Liver (tissue), 9 donors: ENCODE measurements around the gene HGS. TPM values are rescaled to one million over a fixed set of nuclear protein-coding genes. Genes with fewer than 3 reads are reported as not detected.

Source experiments
- DNase-seq: peaks from one replicate; pipeline ENCODE4 v3.0.0-alpha.2; 2017; ENCODE audit warnings: low spot score
- H3K27ac ChIP-seq, 2 donors: one replicate each; pipeline ENCODE4 v1.7.0; 2013; ENCODE audit warnings: inconsistent platforms in 2 of 2, low read length in 2 of 2, control low read depth in 1 of 2, low read depth in 1 of 2, mild to moderate bottlenecking in 1 of 2
- H3K27me3 ChIP-seq, 4 donors: one replicate each; pipeline versions ENCODE4 v1.6.1 to v1.7.0; 2013; ENCODE audit warnings: low read length in 3 of 4, inconsistent platforms in 1 of 4, mild to moderate bottlenecking in 1 of 4, moderate library complexity in 1 of 4; ENCODE audit not compliant: control insufficient read depth in 4 of 4, insufficient read depth in 4 of 4
- H3K36me3 ChIP-seq, 4 donors: one replicate each; pipeline versions ENCODE4 v1.6.1 to v1.7.0; 2013; ENCODE audit warnings: low read length in 3 of 4, mild to moderate bottlenecking in 3 of 4, low read depth in 1 of 4, moderate library complexity in 1 of 4; ENCODE audit not compliant: control insufficient read depth in 4 of 4, insufficient read depth in 3 of 4
- H3K4me1 ChIP-seq, 4 donors: one replicate each; pipeline versions ENCODE4 v1.6.1 to v1.7.0; 2013; ENCODE audit warnings: low read length in 3 of 4, mild to moderate bottlenecking in 3 of 4, moderate library complexity in 1 of 4; ENCODE audit not compliant: control insufficient read depth in 4 of 4, insufficient read depth in 4 of 4
- H3K4me3 ChIP-seq, 3 donors: one replicate each; pipeline versions ENCODE4 v1.6.1 to v1.7.0; 2013; ENCODE audit warnings: low read length in 3 of 3, control low read depth in 1 of 3, low read depth in 1 of 3, mild to moderate bottlenecking in 1 of 3
- H3K9ac ChIP-seq, 2 donors: one replicate each; pipeline ENCODE4 v1.7.0; 2013; ENCODE audit warnings: low read length in 2 of 2, mild to moderate bottlenecking in 2 of 2, moderate library complexity in 2 of 2, control low read depth in 1 of 2, low read depth in 1 of 2
- H3K9me3 ChIP-seq, 4 donors: one replicate each; pipeline versions ENCODE4 v1.6.1 to v1.7.0; 2013; ENCODE audit warnings: low read length in 3 of 4; ENCODE audit not compliant: control insufficient read depth in 4 of 4
- ATF3 ChIP-seq: IDR thresholded peaks from 2 replicates; pipeline ENCODE4 v1.6.1; 2016; ENCODE audit warnings: antibody characterized with exemption
- EGR1 ChIP-seq, 2 donors: IDR thresholded peaks; 2 replicates each; pipeline ENCODE4 v1.6.1; 2016 to 2018; ENCODE audit warnings: antibody characterized with exemption in 2 of 2, low read depth in 2 of 2
- FOXA1 ChIP-seq: IDR thresholded peaks from 2 replicates; pipeline ENCODE4 v1.6.1; 2016; ENCODE audit warnings: antibody characterized with exemption
- FOXA2 ChIP-seq: IDR thresholded peaks from 2 replicates; pipeline ENCODE4 v1.6.1; 2016; ENCODE audit warnings: antibody characterized with exemption
- GABPA ChIP-seq, 2 donors: IDR thresholded peaks in 1 of 2; conservative IDR thresholded peaks in 1 of 2; 2 replicates each; pipeline ENCODE4 v1.6.1; 2016; ENCODE audit warnings: antibody characterized with exemption in 2 of 2, mild to moderate bottlenecking in 1 of 2, moderate library complexity in 1 of 2
- HNF4A ChIP-seq, 2 donors: conservative IDR thresholded peaks; 2 replicates each; pipeline ENCODE4 v1.6.1; 2016; ENCODE audit warnings: antibody characterized with exemption in 2 of 2, mild to moderate bottlenecking in 2 of 2
- HNF4G ChIP-seq: IDR thresholded peaks from 2 replicates; pipeline ENCODE4 v1.6.1; 2016; ENCODE audit warnings: antibody characterized with exemption
- JUND ChIP-seq, 2 donors: IDR thresholded peaks; 2 replicates each; pipeline ENCODE4 v1.6.1; 2016; ENCODE audit warnings: antibody characterized with exemption in 2 of 2
- NR2F2 ChIP-seq: IDR thresholded peaks from 2 replicates; pipeline ENCODE4 v1.6.1; 2016; ENCODE audit warnings: antibody characterized with exemption
- RAD21 ChIP-seq, 2 donors: IDR thresholded peaks; 2 replicates each; pipeline ENCODE4 v1.6.1; 2016; ENCODE audit warnings: antibody characterized with exemption in 2 of 2, mild to moderate bottlenecking in 2 of 2
- RXRA ChIP-seq, 2 donors: IDR thresholded peaks; 2 replicates each; pipeline ENCODE4 v1.6.1; 2017 to 2018; ENCODE audit warnings: antibody characterized with exemption in 2 of 2, mild to moderate bottlenecking in 1 of 2
- SP1 ChIP-seq: IDR thresholded peaks from 2 replicates; pipeline ENCODE4 v1.6.1; 2018; ENCODE audit warnings: antibody characterized with exemption, mild to moderate bottlenecking
- YY1 ChIP-seq: IDR thresholded peaks from 2 replicates; pipeline ENCODE4 v1.6.1; 2016; ENCODE audit warnings: antibody characterized with exemption, mild to moderate bottlenecking
- WGBS: extraction: QIAGEN DNeasy Blood & Tissue Kit; methylation state at CpG from one replicate; pipeline ENCODE4 v1.1.7; 2013; 5-methylcytosine and 5-hydroxymethylcytosine counted together
- polyA plus RNA-seq, 2 donors: library from polyadenylated mRNA; stranded (reverse) in 1 of 2; unstranded in 1 of 2; fragments of 200-250 nt in 1 of 2; fragments of >200 nt in 1 of 2; fragmentation: Nextera tagmentation in 1 of 2; extraction: Ambion mirVana in 1 of 2; gene quantifications; one replicate each; pipeline versions ENCODE4 v1.2.1 to v1.2.3, GENCODE V29; 2013 to 2015
- total RNA-seq, 2 donors: library from RNA; depleted of rRNA; stranded (reverse); fragments of >200 nt; gene quantifications; one replicate each; pipeline ENCODE4 v1.2.3, GENCODE V29; 2014
- TF ChIP-seq, protein P1 (sequence below): IDR thresholded peaks from 2 replicates; pipeline ENCODE4 v1.6.1; 2016; ENCODE audit warnings: antibody characterized with exemption, mild to moderate bottlenecking
- TF ChIP-seq, protein P2 (sequence below): IDR thresholded peaks from 2 replicates; pipeline ENCODE4 v1.6.1; 2016; ENCODE audit warnings: antibody characterized with exemption
- TF ChIP-seq, protein P3 (sequence below): fragments of 150-350 bp; IDR thresholded peaks from 2 replicates; pipeline ENCODE4 v1.5.1; 2017; ENCODE audit warnings: improper control_type of control experiment, low read depth, low read length; ENCODE audit not compliant: missing input control
- donor health status: healthy.
- donor health status: healthy.
- donor health status: healthy.
- donor health status: healthy.
- donor health status: healthy.

HGS gene
- total and polyA plus RNA-seq, 4 donors = 21.8 to 31.6 (median 28.2) TPM

DNA sequence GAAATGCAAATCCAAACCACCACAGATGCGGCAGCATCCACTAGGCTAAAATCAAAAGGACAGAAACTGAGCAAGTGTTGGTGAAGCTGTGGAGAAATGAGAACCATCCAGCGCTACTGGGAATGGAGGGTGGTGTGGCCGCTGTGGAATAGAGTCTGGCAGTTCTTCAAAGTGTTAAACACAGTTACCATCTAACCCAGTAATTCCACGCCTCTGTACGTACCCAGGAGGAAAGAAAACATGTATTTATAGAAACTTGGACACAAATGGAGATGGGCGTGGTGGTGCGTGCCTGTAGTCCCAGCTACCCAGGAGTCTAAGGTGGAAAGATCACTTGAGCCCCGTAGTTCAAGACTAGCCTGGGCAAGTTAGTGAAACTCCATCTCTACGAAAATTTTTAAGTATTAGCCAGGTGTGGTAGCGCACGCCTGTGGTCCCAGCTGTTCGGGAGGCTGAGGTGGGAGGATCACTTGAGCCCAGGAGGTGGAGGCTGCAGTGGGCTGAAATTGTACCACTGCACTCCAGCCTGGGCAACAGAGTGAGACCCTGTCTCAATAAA, 39.9 kb downstream of the HGS start:
- H3K9ac ChIP-seq = no peak overlapping the region
- TF ChIP-seq HNF4G = no peak
- no peak for TF ChIP-seq JUND (IDR thresholded peaks at IDR 0.05)
- no peak for TF ChIP-seq GABPA (IDR thresholded peaks at IDR 0.05 in 1 of 2, conservative IDR thresholded peaks at IDR 0.05 in 1 of 2)
- TF ChIP-seq, protein P1, sequence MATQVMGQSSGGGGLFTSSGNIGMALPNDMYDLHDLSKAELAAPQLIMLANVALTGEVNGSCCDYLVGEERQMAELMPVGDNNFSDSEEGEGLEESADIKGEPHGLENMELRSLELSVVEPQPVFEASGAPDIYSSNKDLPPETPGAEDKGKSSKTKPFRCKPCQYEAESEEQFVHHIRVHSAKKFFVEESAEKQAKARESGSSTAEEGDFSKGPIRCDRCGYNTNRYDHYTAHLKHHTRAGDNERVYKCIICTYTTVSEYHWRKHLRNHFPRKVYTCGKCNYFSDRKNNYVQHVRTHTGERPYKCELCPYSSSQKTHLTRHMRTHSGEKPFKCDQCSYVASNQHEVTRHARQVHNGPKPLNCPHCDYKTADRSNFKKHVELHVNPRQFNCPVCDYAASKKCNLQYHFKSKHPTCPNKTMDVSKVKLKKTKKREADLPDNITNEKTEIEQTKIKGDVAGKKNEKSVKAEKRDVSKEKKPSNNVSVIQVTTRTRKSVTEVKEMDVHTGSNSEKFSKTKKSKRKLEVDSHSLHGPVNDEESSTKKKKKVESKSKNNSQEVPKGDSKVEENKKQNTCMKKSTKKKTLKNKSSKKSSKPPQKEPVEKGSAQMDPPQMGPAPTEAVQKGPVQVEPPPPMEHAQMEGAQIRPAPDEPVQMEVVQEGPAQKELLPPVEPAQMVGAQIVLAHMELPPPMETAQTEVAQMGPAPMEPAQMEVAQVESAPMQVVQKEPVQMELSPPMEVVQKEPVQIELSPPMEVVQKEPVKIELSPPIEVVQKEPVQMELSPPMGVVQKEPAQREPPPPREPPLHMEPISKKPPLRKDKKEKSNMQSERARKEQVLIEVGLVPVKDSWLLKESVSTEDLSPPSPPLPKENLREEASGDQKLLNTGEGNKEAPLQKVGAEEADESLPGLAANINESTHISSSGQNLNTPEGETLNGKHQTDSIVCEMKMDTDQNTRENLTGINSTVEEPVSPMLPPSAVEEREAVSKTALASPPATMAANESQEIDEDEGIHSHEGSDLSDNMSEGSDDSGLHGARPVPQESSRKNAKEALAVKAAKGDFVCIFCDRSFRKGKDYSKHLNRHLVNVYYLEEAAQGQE = no peak
- TF ChIP-seq YY1 = no peak
- TF ChIP-seq NR2F2 = no peak
- TF ChIP-seq RAD21 (IDR thresholded peaks at IDR 0.05) = no peak
- TF ChIP-seq FOXA1 = no peak
- no peak for TF ChIP-seq RXRA (IDR thresholded peaks at IDR 0.05)
- no peak for TF ChIP-seq ATF3
- TF ChIP-seq SP1 = no peak
- TF ChIP-seq EGR1 (IDR thresholded peaks at IDR 0.05; ENCODE audit: low read depth in 2 of 2) = no peak
- no peak for TF ChIP-seq FOXA2
- TF ChIP-seq, protein P2, sequence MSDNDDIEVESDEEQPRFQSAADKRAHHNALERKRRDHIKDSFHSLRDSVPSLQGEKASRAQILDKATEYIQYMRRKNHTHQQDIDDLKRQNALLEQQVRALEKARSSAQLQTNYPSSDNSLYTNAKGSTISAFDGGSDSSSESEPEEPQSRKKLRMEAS = no peak
- TF ChIP-seq HNF4A (conservative IDR thresholded peaks at IDR 0.05) = no peak
- H3K27me3 ChIP-seq = no peaks in the 10 kb centered on the region
- H3K4me1 ChIP-seq = peaks cover 12 to 59% (median 39%) of the 10 kb centered on the region in 4 donors
- H3K36me3 ChIP-seq = no peaks in the 10 kb centered on the region
- H3K27ac ChIP-seq = peak overlapping the region in 1 of 2 donors; percentile 60
- no peak for DNase-seq
- H3K4me3 ChIP-seq = no peak overlapping the region
- 41% methylated on average over 12 of the region's 12 CpGs for WGBS
- no peaks in the 10 kb centered on the region for H3K9me3 ChIP-seq

DNA sequence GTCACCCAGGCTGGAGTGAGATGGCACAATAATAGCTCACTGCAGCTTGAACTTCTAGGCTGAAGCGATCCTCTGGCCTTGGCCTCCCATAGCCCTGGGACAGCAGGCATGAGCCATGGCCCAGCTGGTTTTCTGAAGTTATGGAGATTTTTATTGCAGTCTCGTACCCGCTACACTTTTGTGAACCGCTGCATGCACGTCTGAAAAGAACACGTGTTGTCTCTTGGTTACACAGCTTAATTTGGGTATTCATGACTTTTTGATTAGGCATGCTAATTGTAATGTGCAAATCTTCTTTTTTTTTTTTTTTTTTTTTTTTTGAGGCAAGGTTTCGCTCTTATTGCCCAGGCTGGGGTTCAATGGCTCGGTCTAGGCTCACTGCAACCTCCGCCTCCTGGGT, 41.6 kb downstream of the HGS start:
- Histone ChIP-seq H3K4me3 (no peak overlapping the region), H3K4me1 (peaks cover 12 to 50% (median 35%) of the 10 kb centered on the region in 4 donors), H3K27ac (no peak overlapping the region), H3K9ac (no peak overlapping the region), H3K27me3 (no peaks in the 10 kb centered on the region), H3K36me3 (no peaks in the 10 kb centered on the region), H3K9me3 (no peaks in the 10 kb centered on the region)
- TF ChIP-seq HNF4A (conservative IDR thresholded peaks at IDR 0.05) (no peak), RXRA (IDR thresholded peaks at IDR 0.05) (no peak), GABPA (IDR thresholded peaks at IDR 0.05 in 1 of 2, conservative IDR thresholded peaks at IDR 0.05 in 1 of 2) (no peak), RAD21 (IDR thresholded peaks at IDR 0.05) (no peak), HNF4G (no peak), FOXA2 (no peak), ATF3 (no peak)
- TF ChIP-seq, protein P3, sequence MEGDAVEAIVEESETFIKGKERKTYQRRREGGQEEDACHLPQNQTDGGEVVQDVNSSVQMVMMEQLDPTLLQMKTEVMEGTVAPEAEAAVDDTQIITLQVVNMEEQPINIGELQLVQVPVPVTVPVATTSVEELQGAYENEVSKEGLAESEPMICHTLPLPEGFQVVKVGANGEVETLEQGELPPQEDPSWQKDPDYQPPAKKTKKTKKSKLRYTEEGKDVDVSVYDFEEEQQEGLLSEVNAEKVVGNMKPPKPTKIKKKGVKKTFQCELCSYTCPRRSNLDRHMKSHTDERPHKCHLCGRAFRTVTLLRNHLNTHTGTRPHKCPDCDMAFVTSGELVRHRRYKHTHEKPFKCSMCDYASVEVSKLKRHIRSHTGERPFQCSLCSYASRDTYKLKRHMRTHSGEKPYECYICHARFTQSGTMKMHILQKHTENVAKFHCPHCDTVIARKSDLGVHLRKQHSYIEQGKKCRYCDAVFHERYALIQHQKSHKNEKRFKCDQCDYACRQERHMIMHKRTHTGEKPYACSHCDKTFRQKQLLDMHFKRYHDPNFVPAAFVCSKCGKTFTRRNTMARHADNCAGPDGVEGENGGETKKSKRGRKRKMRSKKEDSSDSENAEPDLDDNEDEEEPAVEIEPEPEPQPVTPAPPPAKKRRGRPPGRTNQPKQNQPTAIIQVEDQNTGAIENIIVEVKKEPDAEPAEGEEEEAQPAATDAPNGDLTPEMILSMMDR = no peak
- TF ChIP-seq, protein P2 = no peak
- TF ChIP-seq, protein P1 = no peak
- no peak for DNase-seq
- WGBS = 90% methylated on average over 9 of the region's 9 CpGs
